ENCODE data around the gene DCXR. TPM values are rescaled to one million over a fixed set of nuclear protein-coding genes. Genes with fewer than 3 reads are reported as not detected.

Gene DCXR
- total and polyA plus RNA-seq, 2 of the 13 experiments (the other 11 are each of a cell fraction or from before 2014, with no cell fraction given), result 287 to 311 TPM

GRCh38 chr17:82007495-82008257 lies 29.8 kb downstream of the DCXR start (continued):
- TF ChIP-seq ZXDC (CRISPR knock-in tag; IDR thresholded peaks at IDR 0.05) (no peak), ARNTL (CRISPR knock-in tag; IDR thresholded peaks at IDR 0.05) (no peak), TAF15 (IDR thresholded peaks at IDR 0.05; ENCODE audit: low read depth, low read length, poor library complexity, severe bottlenecking) (peak; percentile 17), DR1 (CRISPR knock-in tag; IDR thresholded peaks at IDR 0.05) (no peak), KDM2A (CRISPR knock-in tag; IDR thresholded peaks at IDR 0.05; ENCODE audit: borderline replicate concordance, low read depth) (0 out of 2 replicates have a peak, but pooled peaks have one; percentile 18), ATF1 (CRISPR knock-in tag; IDR thresholded peaks at IDR 0.05) (no peak), CTCF (CRISPR knock-in tag; IDR thresholded peaks at IDR 0.05) (peak; percentile 39), ZBTB39 (CRISPR knock-in tag; IDR thresholded peaks at IDR 0.05) (no peak), ESRRA (CRISPR knock-in tag; IDR thresholded peaks at IDR 0.05; ENCODE audit: low read depth) (no peak), ZNF143 (CRISPR knock-in tag; IDR thresholded peaks at IDR 0.05) (no peak), BORCS8-MEF2B (CRISPR knock-in tag; IDR thresholded peaks at IDR 0.05) (0 out of 2 replicates have a peak, but pooled peaks have one; percentile 33), HNRNPK (IDR thresholded peaks at IDR 0.05; ENCODE audit: low read depth, low read length, poor library complexity, severe bottlenecking) (no peak), EED (CRISPR knock-in tag; IDR thresholded peaks at IDR 0.05) (no peak), SIN3B (IDR thresholded peaks at IDR 0.05; ENCODE audit: low read length) (no peak), HNRNPL (IDR thresholded peaks at IDR 0.05; ENCODE audit: low read depth, low read length) (peak; percentile 82; the same call in 1 of the 2 replicates), ZNF512B (CRISPR knock-in tag; IDR thresholded peaks at IDR 0.05; ENCODE audit: borderline replicate concordance) (no peak), SP5 (CRISPR knock-in tag; IDR thresholded peaks at IDR 0.05; ENCODE audit: borderline replicate concordance, low read depth) (no peak), MXD1 (CRISPR knock-in tag; IDR thresholded peaks at IDR 0.05) (no peak), RBM39 (IDR thresholded peaks at IDR 0.05; ENCODE audit: low read depth, low read length, poor library complexity, severe bottlenecking) (peak; percentile 34)
